Stimulated activated CD4-positive, alpha-beta T cell treated with anti-CD3 and anti-CD28 coated beads, Interleukin-2, amount 100 ng/mL, for 4 hours (primary cell): ENCODE data around the gene PROSER2.

Source experiments
- DNase-seq: peaks from one replicate; pipeline ENCODE4 v3.0.0-alpha.2; 2020; ENCODE audit warnings: low read depth

PROSER2 gene

DNA sequence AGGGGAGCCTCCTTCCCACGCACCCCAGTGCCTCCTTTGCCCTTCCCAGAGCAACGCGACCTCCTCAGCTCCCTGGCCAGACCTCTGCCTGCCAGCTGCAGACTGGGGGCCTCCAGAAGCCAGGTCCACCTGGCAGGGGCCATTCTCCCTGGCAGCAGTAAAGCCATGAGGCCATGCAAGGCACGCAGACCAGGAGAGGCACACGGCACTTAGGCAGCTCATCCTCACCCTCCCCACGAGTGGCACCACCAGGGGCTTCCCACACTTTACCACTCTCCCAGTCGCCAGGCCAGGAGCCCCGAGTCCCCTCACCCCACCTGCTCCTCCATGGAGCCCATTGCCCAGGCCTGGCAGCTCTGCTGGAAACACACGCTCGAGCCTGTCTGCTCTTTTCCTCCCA lies 85.4 kb downstream of the PROSER2 start:
- no peak for DNase-seq

DNA sequence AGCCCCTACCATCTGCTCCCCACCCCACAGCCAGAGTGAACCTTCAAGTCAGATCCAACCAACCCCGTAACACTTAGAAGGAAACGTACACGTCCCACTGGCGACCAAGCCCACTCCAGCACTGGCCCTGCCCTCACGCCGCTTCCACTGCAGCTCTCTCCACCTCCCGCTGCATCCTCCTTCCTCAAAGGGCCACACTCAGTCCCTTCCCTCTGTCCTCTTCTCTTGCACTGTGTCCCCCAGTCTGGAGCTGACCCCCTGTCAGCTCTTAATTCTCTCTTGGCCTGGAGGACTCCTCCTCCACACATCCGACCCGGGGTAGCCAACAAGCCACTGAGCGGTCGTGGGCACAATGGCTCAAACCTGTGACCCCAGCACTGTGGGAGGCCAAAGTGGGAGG lies 85.8 kb downstream of the PROSER2 start:
- no peak for DNase-seq

DNA sequence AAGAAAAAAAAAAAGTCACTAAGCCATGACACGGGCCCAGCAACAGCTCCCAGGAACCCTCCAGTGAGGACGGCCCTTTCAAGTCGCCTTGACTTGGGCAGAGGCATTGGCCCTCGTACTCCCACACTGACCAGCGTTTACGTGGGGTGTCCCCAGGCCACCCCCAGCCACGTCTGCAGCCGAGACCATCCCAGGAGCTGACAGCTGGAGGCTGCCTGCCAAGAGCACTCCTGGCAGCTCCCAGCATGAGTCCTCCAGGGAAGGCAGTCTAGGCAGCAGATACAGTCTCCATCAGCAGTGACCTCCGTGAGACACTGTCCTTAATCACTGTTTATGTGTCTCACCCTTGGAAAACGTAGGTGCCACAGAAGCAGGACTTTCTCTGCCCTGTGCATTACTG lies 86.5 kb downstream of the PROSER2 start:
- DNase-seq: no peak

GRCh38 chr10:11910102-11910501 lies 86.9 kb downstream of the PROSER2 start:
- DNase-seq: no peak

DNA sequence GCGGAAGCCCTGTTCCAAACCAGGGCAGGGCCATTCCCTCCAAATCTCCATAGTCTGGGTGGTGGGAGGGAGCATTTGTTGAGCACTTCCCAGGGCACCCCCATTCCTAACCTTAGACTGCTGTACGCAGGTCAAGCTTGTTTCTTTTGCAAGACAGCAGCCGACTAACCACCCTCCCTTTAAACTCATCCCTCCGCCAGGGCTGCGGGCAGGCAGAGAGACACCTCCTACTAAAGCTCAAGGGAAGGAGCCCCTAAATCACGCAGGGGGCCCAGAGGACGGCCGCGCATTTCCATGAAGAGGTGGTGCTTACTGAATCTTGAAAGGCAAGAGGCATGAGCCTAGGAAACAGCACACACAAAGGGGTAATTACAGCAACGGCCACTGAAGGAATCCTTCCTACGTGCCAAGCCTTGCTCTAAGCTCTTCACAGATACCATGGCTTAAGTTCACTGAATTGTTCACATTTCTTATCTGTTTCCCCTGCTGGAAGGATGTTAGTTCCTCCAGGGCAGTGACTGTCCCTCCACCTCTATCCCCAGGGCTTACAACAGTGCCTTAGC lies 90.0 kb downstream of the PROSER2 start:
- DNase-seq: no peak

DNA sequence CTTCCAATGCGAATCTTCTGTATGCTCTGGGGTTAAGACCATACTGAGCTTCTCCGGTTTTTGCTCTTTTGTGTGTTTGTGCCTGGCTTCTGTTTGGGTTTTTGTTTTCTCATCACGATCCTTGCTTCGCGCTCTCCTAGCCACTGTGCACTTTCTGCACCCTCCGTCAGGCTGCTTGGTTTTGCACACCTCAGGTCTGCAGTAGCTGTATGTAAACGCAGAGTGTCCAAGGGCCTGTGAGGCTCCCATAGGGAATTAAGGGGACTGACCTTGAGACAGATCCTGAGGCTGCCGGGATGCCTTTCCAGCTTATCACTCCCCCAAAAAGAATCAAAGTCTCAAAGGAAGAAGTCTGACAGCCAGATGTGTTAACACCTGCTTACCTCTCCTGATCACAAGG lies 95.2 kb downstream of the PROSER2 start:
- no peak for DNase-seq

DNA sequence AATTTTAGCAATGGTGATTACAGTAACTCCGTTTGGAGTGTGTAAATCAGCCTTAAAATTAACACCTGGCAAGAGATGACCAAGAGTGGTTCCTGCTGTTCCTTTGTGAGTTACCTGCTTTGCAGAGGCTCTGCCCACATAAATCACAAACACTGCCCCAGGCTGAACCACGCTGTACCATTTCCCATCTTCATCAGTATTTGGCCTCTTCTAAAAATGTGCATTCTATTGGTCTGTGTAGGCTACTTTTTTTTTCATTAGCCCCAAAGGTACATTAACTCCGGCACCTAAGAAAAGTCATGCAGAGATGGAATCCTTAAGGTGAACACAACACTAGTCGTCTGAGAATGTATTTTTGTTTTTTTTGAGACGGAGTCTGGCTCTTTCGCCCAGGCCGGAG lies 96.1 kb downstream of the PROSER2 start:
- DNase-seq: no peak
